ENCODE data around the gene FOXP1.

- TF ChIP-seq, protein P1, sequence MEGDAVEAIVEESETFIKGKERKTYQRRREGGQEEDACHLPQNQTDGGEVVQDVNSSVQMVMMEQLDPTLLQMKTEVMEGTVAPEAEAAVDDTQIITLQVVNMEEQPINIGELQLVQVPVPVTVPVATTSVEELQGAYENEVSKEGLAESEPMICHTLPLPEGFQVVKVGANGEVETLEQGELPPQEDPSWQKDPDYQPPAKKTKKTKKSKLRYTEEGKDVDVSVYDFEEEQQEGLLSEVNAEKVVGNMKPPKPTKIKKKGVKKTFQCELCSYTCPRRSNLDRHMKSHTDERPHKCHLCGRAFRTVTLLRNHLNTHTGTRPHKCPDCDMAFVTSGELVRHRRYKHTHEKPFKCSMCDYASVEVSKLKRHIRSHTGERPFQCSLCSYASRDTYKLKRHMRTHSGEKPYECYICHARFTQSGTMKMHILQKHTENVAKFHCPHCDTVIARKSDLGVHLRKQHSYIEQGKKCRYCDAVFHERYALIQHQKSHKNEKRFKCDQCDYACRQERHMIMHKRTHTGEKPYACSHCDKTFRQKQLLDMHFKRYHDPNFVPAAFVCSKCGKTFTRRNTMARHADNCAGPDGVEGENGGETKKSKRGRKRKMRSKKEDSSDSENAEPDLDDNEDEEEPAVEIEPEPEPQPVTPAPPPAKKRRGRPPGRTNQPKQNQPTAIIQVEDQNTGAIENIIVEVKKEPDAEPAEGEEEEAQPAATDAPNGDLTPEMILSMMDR (IDR thresholded peaks at IDR 0.05; ENCODE audit: low read depth, low read length), result no peak
- TF ChIP-seq EZH2phosphoT487 (IDR thresholded peaks at IDR 0.05; ENCODE audit: low read depth), result no peak
These were observed 510.5 kb downstream of the FOXP1 start for GRCh38 chr3:71072986-71073385.

Measured in OCI-LY3 (cell line).